GM21723 (cell line): ENCODE results near the gene CTRB2.
"Not testable (repeated sequence)": the region's sequence is repeated elsewhere in the genome, so short reads cannot be mapped to it uniquely, and the experiment has no call there.

ENCODE experiments used
- ATAC-seq: cut with Tn5 transposase; IDR thresholded peaks from one replicate; pipeline ENCODE4 v1.9.1; 2021; ENCODE audit warnings: mild to moderate bottlenecking, moderate library complexity; ENCODE audit not compliant: unreplicated experiment

Gene CTRB2

DNA sequence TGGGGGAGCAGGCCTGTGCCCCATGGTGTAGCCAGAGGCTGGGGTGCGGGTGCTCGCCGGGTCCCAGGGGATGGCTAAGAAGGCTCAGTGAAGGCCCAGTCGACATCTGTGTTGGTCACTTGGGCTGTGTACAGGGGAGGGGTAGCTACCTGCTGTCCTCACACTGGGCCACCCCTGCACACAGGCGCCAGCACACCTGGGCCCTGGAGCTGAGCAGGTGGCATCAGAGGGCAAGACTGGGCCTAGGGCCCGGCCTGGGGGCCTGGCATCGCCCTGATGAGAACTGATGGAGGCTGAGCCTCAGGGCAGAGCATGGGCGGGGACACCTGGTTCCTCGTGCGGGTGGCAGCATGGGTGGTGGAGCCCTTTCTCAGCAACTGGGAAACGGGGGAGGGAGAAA lies 870 bp upstream of the CTRB2 start:
- no peak for ATAC-seq

DNA sequence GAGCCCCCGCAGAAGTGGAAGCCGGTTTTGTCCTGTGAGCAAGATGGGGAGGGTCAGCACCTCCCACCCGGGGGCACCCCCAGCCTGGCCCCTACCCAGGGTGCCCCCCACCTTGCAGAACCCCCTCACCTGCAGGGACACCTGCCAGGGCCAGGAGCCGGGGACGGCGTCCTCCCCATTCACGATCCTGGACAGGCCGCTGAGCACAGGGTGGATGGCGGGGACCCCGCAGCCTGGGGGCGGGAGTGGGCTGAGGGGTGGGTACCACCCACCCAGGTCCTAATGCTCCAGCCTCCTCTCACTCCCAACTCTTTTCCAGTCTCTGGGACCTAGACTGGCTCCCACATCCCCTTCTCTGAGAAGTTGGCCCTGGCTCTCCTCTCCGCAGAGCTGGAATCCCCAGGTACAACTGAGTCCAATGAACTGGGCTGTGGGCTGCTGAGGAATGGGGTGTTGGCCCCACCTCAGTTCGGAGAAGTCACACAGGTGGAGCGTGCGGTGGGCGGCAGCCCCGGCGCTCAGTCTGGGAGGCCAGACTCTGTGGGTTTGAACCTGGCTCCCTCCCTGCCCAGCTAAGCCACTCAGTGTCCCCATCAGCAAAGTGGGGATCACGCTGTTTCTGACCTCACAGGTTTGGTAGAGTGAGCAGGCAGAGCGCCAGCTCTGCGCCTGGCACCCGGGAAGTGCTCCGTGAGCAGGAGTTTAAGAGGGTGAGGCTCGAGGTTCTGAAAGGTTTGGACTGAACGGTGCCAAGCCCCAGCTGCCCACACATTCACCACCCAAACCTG lies 806 bp downstream of the CTRB2 start:
- not testable (repeated sequence) for ATAC-seq

DNA sequence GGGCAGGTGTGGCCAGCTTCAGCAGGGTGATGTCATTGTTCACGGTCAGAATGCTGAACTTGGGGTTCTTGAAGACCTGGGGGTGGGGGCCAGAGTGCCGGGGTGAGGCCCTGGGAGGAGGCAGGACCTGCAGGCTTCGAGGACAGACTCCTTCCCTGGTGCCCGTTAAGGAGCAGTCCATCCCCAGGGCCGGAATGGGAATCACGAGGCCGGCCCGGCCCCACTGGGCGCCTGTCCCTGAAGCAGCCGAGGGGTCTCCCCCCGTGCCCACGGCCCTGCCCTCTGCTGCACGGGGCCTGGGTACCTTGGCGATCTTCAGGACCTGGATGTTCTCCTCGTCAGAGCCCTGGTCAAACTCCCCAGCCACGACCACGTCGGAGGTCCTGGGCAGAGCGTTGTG lies 1.5 kb downstream of the CTRB2 start:
- ATAC-seq = not testable (repeated sequence)

DNA sequence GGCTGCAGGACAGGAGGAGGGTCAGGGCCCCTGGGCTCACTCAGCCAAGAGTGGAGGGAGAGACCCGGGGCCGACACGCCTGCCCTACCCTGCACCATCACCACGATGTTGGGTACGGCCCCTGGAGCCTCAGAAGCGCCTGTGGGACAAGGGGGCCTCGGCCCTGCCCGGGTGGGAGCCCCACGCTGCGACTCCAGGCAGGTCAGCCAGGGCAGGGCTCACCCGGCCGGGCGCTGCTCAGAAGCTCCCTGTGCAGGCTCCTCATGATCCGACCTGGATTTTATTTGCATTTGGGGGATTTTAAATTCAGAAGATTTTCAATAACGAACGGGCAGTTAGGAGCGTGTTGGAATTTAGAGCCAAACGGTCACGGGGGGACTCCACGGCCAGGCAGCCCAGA lies 2.1 kb downstream of the CTRB2 start:
- not testable (repeated sequence) for ATAC-seq

DNA sequence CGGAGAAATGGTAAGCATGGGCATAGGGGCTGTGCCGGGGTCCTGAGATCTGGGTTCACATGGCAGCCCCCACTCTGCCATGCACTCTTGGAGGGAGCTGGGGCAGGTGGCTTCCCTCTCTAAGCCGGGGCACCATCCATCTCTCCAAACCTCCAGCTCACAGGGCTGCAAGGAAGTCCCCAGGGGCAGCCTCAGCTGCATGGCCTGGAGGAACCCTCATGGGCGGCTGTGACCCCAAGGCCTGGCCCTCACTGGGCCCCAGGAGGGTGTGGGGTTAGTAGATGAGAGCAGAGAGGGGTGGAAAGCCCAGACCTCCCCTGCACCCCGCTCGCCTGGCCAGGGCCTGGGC lies 2.6 kb downstream of the CTRB2 start:
- ATAC-seq = no peak

DNA sequence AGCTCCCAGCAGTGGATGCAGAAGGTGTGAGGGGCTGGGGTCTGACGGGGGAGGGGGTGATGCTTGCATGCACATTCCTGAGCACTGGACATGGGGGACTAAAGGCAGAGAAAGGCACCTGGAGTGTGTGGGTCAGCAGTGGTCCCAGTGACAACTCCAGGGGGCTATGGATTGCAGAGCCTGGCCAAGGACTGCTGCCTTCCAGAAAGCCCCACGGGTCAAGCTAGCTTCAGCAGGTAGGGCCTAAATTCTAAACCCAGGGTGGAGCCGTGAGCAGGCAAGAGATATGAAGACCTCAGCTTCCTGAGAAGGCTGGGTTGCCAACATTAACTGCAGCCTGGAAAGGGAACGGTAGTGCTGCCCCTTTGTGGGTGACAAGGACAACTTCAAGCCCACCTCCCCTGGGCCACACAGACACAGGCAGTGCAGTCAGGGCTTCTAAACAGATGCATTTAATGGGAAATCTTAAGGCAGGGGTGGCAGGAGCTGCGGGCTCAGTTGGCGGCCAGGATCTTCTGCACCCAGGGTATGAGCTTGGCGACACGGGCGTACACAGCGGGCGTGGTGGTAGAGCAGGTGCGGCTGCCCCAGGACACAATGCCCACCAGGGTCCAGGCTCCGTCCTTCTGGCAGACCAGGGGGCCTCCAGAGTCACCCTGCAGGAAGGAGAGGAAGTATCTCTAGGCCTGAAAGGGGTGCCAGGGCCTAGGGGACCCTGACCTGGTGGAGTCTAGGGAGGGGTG lies 3.1 kb downstream of the CTRB2 start:
- no peak for ATAC-seq

DNA sequence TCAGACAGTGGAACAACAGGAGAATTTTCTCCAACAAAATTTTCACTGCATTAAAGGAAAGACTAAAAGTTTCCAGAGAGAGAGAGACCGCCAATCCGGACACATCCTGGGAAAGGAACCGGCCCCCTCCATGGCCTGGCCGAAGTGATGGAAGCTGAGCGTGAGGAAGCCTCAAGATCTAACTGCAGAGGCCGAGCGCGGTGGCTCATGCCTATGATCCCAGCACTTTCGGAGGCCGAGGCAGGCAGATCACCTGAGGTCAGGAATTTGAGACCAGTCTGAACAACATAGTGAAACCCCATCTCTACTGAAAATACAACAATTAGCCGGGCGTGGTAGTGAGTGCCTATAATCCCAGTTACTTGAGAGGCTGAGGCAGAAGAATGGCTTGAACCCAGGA lies 3.9 kb downstream of the CTRB2 start:
- no peak for ATAC-seq

DNA sequence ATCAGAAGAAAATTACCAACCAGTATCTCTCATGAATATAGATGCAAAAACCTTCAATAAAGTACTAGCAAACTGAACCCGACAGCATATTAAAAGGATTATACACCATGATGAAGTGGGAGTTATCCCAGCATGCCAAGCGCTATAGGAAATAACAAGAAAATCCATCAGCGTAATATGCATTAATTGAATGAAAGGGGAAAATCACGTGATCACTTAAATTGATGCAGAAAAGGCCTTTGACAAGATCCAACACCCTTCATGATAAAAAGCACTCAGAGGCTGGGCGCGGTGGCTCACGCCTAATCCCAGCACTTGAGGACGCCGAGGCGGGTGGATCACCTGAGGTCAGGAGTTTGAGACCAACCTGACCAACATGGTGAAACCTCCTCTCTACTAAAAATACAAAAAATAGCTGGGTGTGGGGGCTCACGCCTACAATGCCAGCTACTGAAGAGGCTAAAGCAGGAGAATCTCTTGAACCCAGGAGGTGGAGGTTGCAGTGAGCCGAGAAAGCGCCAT lies 4.8 kb downstream of the CTRB2 start:
- ATAC-seq = no peak

DNA sequence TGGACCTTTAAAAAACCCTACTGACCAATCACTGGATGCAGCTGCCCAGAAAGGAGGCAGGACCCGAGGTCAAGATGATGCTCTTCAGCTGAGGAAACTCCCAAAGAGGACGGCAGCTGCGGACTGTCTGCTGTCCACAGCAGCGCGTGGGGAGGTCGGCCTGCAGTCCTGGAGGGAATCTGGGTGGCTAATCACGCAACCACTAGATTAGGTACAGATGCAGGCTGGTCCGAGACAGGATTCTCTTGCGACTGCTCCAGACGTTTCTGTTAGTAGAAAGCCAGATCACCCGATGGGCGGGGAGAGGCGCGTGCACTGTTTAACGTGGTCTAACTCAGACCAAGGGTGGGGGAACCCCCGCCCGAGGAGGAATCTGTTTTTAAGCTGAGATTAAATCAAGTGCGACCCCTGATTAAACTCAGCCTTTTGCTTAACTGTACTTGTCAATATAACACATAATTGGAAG lies 8.8 kb downstream of the CTRB2 start:
- no peak for ATAC-seq

DNA sequence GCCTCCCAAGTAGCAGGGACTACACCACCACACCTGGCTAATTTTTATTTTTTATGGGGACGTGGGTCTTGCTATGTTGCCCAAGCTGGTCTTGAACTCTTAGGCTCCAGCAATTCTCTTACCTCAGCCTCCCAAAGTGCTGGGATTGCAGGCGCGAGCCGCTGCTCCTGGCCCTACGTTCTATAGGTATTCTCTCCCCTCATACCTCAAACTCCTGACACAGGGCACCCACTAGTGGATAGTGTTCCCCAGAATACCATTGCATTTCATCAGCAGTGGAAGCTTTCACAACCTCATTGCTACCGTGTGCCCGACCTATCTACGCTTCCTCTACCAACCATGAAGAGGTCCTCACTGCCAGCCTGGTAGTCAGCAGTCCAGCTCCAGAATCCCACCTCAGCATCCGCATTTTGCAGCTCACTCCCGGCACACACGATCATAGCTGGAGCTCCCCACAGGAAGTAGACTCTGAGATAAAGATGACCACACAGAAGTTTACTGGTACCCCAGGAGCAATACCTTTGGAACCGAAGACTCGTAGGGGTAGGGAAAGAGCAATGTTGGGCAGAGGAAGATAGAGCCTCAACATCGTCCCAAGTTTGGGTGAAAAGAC lies 9.3 kb downstream of the CTRB2 start:
- ATAC-seq = no peak

DNA sequence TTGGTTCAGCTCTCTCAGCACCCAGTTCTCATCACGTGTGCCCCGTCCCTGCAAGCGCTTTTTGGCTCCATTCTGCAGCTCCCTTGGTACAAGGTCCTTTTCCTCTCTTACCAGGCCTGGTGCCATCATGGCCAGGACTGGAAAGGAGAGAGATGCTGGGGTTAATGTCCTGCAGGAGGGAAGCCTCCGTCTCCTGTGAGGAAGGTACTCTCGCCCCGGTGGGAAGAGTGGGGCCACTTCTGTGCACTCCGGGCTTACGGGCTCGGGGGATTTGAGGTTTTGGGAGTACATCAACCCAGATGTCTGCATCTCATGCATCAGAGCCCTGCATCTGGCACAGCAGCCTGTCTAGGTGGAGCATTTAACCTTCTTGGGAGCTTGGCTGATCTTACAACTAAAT lies 10.1 kb downstream of the CTRB2 start:
- no peak for ATAC-seq

DNA sequence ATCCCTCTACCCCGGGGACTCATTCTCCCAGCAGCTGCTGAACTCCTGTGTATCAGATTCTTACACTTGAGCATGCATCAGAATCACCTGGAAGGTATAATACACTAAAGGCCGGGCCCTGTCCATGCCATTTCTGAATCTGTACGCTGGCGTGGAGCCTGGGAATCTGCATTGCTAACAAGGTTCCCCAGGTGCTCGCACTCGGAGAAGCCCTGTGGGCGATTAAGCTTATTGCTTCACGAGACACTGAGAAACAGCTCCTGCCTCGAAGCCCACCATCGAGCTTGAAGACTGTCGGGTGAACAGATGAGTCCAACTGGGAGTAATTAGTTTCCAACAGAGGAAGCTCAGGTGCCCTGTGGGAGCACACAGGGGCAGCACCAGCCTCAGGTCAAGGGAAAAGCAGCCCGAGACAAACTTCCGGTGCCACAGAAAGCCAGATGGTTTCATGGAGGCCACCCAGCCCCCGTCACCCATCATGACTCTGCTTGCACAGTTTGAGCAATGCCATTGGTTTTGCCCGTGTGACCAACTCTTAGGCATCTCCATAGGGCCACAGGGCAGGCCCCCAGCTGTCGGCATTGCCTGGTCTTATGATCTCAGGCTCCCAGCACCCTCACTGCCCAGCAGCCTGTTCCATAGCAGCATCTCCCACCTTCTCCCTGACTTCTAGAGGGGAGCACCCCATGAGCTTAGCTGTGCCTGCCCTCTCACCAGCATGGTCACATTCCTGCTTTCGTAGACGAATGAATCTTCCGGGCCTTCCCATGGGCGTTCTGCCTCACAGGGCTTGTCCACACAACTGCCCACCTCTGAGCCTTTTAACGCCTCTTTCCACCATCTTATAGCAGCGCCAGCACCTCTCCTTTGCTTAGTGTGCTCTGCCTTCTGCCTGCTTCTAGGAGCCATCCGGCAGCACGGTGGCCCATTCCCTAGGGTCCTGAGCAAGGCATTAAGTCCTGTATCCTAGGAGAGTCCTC lies 10.9 kb downstream of the CTRB2 start:
- no peak for ATAC-seq

DNA sequence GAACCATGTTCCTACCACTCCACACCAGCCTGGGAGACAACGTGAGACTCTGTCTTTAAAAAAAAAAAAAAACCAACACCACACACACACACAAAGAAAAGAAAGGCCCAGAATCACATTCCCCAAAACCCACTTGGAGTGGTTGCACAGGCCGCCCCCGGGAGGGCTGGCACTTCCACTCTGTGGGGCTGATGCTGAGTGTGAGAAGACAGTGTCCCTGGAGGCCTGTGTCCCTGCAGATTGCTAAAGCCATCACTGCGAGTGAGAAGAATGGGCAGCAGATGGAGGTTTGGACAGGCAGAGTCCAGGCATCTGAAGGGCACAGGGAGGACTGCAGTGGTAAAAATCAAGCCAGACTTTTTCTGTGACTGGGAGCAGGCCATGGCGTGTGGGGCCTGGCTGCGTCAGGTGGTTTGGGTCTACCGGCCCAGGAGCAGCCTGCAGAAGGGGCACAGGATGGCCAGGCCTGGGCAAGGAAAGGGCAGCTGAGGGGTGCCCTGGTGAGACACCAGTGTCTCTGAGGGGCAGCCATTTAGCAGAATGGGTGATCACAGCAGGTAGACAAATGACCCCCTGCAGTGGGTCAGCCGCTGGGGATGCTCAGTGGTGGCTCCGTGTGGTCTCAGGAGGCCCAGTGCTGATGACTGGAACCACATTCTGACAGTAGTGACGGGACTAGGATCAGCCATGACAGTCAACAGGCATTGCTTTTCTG lies 13.1 kb downstream of the CTRB2 start:
- ATAC-seq = no peak

DNA sequence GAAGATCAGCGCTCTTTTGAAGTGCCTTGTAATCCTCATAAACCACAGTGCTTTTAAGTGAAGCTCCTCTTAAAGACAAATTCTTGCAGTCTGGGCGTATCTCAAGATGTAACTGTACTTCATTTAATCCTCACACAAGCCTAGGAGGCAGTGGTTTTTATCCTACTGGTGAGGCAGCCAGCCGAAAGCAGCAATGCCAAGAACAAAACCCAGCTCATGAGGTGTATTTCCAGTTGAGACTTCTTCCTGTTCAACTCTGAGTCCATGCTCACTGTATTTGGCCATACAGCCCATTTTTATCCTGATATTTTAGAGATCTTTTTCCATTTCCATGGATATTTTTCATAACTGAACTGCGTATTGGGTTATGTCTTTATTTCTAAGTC lies 13.7 kb downstream of the CTRB2 start:
- no peak for ATAC-seq

DNA sequence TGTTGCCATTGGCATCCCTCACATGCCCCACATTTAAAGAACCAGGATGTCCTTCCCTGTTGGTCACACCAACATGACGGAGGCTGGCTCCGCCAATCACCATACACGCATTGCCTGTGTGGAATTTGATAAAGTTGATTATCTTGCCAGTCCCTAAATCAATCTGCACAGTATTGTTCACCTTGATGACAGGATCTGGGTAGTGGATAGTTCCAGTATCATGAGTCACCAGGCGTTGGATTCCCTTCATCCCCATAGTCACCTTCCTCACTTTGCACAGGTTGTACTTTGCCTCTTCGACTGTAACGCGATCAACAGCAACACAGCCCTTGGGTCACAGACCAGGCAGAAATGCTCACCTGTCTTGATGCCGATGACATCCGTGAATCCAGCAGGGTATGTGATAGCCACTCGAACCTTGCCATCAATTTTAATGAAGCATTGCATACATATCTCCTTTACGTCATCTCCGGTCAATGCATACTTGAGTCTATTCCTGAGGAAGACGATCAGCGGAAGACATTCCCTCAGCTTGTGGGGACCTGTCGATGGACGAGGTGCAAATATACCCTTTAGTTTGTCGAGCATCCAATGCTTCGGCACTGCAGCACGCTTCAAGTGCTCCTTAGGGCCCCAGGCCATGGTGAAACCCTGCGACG lies 14.2 kb downstream of the CTRB2 start:
- no peak for ATAC-seq

DNA sequence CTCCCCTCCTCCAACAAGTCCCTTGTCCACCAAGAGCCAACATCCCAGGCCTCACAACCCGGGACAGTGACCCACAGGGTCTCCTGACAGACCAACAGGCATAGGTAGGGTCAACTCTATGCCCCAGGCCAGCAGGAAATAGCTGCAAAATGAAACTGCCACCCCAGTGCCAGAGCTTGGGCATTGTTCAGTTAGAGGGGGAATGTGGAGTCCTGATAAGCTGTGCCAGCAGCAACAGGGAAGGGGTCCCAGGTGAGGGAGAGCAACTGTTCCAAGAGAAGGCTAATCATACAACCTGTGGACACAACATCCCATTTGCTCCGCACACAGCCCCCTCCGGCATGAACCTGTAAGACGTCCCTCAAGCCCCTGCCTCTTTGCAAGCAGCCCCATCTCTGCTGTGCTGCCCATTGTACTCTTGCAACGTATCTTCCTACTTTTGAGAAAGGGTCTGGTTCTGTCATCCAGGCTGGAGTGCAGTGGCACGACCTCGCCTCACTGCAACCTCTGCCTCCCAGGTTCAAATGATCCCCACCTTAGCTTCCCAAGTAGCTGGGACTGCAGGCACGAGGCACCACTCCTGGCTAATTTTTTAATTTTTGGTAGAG lies 17.2 kb downstream of the CTRB2 start:
- ATAC-seq = no peak

DNA sequence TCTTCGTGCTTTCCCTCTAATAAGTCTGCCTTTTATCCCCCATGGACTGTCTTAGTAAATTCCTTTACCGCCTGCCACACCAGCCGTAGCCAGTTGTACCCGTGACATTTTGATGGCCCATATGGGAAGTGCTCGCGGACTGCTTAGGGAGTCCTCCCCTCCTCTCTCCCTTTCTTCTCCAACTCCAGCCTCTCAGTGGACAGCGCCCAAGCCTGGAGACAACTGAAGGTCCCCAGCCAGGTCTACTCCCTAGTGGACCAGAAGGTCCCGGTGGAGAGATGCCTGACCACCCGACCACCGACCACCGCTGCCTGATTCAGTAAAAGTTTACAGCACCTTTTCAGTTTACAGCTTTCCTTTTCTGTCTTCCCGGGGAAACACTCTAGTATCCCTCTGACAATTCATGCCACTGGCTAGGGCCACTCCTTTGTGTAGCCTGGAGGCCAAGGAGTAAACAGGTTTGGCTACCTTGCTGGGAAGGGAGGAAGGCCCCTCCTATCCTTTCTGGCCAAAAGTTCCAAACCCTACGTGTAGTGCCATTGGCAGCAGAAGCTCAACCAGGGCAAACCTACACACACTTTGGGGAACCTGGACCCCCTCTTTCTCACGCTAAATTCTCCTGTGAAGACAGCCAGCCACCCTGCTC lies 18.0 kb downstream of the CTRB2 start:
- ATAC-seq = no peak

DNA sequence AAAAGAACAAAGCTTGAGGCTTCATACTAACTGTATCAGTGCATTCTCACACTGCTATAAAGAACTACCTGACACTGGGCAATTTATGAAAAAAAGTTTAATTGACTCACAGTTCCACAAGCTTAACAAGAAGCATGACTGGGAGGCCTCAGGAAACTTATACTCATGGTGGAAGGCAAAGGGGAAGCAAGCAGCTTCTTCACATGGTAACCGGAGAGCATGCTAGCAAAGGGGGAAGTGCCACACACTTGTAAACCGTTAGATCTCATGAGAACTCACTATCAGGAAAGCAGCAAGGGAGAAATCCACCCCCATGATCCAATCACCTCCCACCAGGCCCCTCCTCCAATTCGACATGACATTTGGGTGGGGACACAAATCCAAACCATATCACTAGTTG lies 25.3 kb downstream of the CTRB2 start:
- ATAC-seq = no peak

DNA sequence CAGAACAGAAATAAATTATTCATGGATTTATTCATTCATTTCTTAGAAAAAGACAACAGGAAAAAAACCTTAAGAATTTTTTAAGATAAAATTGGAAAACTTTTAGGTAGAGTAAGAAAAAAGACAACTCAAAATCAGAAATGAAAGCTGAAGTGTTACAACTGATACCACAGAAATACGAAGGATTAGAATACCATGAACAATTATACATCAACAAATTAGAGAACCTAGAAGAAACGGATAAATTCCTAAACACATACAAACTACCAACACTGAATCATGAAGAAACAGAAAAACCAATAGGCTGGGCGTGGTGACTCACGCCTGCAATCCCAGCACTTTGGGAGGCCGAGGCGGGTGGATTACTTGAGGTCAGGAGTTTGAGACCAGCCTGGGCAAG lies 27.8 kb downstream of the CTRB2 start:
- ATAC-seq = no peak
